GM13976 (cell line): Measurements from ENCODE around the gene SIAH2.

Experiments used
- DNase-seq: peaks from one replicate; pipeline ENCODE4 v3.0.0; 2012; ENCODE audit warnings: low spot score
- in situ Hi-C: fragments of 300-500 bp; cut with MboI; formaldehyde crosslinking; loops from one replicate; pipeline ENCODE4 v1.12.0; 2022; ENCODE audit warnings: low sequenced_read_pairs, mixed read lengths, inconsistent platforms; ENCODE audit not compliant: unreplicated experiment
- TF ChIP-seq, protein P1 (sequence below): IDR thresholded peaks from 2 replicates; pipeline ENCODE4 v1.5.1; 2012; ENCODE audit warnings: borderline replicate concordance, mild to moderate bottlenecking; ENCODE audit not compliant: insufficient read depth; ENCODE audit errors: extremely low read depth, missing control alignments, control extremely low read depth

The SIAH2 gene

DNA sequence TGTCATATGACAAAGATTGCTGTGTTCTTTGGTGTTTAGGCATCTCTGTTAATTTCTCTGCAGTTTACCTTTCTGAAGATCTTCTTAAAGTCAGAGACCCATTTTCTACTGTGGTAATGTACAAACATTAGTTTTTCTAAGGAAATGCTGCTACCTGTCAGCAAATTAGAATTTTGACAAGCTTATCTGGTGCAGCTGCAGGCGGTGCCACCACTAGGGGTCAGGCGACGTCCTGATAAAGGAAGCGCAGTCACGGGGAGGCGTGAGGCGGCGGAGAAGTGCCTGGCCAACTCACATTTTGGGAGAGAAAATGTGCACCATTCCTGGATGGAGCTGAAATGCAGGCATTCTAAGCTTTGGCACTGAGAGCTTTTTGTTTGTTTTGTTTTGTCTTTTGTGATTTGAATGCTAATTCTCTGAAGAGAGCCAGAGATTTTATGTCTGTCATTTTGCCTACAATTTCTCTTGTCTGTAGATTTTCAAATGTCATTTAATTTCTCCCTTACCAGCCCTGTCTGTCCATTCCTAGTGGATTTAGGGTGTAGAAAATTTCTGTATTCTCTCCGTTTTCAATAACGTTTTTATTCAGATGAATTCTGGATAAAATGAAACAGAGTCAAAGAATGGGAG is 24.9 kb upstream of the SIAH2 start:
- TF ChIP-seq, protein P1, sequence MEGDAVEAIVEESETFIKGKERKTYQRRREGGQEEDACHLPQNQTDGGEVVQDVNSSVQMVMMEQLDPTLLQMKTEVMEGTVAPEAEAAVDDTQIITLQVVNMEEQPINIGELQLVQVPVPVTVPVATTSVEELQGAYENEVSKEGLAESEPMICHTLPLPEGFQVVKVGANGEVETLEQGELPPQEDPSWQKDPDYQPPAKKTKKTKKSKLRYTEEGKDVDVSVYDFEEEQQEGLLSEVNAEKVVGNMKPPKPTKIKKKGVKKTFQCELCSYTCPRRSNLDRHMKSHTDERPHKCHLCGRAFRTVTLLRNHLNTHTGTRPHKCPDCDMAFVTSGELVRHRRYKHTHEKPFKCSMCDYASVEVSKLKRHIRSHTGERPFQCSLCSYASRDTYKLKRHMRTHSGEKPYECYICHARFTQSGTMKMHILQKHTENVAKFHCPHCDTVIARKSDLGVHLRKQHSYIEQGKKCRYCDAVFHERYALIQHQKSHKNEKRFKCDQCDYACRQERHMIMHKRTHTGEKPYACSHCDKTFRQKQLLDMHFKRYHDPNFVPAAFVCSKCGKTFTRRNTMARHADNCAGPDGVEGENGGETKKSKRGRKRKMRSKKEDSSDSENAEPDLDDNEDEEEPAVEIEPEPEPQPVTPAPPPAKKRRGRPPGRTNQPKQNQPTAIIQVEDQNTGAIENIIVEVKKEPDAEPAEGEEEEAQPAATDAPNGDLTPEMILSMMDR, result peak; percentile 98
- in situ Hi-C loops, result no loop called here
- DNase-seq, result peak; percentile 53

DNA sequence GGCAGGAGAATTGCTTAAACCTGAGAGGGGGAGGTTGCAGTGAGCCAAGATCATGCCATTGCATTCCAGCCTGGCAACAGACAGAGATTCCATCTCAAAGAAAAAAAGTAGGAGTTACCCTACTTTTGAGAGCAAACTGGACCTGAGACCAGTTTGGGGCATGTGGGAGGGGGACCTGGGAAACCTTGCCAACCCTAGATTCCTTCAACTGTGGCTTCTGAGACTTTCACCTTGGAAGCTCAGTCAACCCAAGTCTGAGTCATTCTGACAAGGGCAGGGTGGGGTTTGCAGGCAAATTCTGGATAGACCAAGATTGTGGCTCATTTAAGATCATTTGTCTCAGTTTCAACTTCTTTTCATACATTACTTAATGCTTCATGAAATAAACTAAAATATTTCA is 23.8 kb upstream of the SIAH2 start:
- DNase-seq, result no peak
- TF ChIP-seq, protein P1, result no peak
- in situ Hi-C loops, result no loop called here

DNA sequence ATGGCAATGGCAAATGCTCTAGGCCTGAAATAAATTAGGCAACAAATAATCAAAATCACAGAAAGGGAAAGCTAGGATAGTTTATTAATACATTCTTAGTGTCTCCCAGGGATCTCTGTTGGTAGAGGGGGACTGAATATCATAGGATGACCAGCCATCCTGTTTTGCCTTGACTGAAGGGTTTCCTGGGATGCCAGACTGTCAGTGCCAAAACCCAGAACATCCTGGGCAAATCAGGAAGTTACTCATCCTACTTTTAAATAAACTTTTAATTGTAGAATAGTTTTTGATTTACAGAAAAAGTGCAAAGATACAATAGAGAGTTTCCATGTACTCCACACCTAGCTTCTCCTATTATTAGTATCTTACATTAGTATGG is 21.8 kb upstream of the SIAH2 start:
- DNase-seq, result no peak
- TF ChIP-seq, protein P1, result no peak
- in situ Hi-C loops, result no loop called here

DNA sequence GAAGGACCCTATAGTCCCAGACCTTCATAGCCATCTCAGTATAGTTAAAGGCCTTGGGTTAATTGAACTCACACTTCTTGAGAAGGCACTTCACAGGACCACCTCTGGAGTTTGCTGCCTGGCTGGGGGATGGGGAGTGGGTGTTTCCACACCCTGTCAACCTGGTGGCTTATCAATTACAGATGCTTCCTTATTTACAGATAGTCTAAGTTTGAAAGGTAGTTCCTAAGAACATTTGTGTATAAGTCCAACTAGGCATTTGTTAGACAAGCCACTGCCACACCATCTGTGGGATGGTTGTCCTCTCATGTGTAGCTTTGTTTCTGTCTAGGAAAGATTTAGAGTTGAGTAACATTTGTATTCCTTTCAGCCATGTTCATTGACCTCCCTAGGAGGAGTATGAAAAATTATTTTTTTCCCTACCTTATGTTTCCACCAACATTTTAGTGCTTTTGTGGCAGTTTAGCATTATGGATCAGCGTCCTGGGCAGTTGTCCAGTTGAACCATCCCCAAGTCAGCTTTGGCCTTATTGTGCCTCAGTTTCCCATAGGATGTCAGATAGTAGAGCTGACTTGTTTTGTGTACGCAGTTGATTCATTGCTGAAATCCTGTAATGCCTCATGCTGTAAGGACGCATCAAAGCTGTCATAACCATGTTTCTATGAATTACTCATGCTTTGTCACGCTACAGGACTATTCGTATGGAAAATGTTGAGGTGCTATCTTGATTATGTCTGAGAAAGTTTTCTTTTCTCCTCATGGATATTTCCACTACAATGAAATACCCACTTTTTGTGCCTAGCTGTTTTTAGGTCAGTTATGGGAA is 21.2 kb upstream of the SIAH2 start:
- peak; percentile 37 for DNase-seq
- TF ChIP-seq, protein P1, result no peak
- in situ Hi-C loops, result no loop called here

DNA sequence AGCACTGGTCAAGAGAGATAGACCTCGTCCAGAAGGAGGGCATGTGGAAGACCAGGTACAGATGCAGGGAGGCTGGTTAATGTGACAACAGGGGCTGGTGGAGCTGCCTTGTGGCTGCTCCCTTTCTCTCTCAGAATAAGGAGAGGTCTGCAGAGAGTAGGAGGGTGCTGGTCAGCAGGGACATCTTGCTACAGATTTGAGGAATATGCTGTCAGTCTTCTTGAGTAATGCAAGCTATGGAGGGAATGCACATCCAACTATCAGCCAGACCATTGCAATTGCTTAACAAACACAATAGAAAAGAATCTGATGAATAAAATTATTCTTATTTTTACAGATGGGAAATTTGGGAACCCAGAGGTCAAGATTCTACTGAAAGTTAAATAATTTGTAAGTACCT is 20.3 kb upstream of the SIAH2 start:
- in situ Hi-C loops, result no loop called here
- TF ChIP-seq, protein P1, result no peak
- no peak for DNase-seq

DNA sequence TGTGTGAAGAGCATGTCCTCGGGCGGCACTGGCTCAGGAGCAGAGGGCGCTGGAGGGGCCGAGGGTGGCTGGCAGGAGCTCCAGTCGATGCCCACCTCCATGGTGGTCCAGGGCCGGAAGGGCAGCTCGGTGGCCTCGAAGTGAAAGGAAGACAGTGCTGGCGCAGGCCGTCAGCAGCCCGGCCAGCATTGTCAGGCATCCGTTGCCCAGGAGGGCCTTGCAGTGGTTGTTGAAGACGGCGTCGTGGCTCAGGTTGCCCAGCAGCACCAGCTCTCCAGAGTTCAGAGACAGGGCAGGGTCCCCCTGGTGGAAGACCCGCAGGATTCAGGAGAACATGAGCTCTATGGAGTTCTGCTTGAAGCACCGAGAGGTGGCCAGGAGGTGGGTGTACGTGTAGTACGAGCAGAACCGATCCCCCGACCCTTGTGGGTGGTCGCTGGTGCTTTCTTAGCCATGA is 16.5 kb upstream of the SIAH2 start:
- TF ChIP-seq, protein P1, result no peak
- in situ Hi-C loops, result no loop called here
- DNase-seq, result no peak
